GM21390 (cell line): ENCODE results near the gene B3GAT3.
A peak's percentile ranks its signal among the peaks of the same experiment; 100 is the strongest.
"Not testable (repeated sequence)": the region's sequence is repeated elsewhere in the genome, so short reads cannot be mapped to it uniquely, and the experiment has no call there.

Experiments
- ATAC-seq: cut with Tn5 transposase; IDR thresholded peaks from one replicate; pipeline ENCODE4 v1.9.1; 2021; ENCODE audit not compliant: unreplicated experiment

The B3GAT3 gene

GRCh38 chr11:62645946-62646824 lies 24.4 kb upstream of the B3GAT3 start, which contains the start of gene GANAB:
GANAB (minus strand) TSS chr11:62646613; CDS start chr11:62646599, 14 bp downstream.
- ATAC-seq: peak; percentile 88

- no peak for ATAC-seq
These were observed 23.8 kb upstream of the B3GAT3 start for GRCh38 chr11:62645671-62645945.

GRCh38 chr11:62644220-62644619 lies 22.4 kb upstream of the B3GAT3 start:
- no peak for ATAC-seq

GRCh38 chr11:62632492-62632891 lies 10.7 kb upstream of the B3GAT3 start:
- no peak for ATAC-seq

GRCh38 chr11:62627713-62628112 lies 5.9 kb upstream of the B3GAT3 start:
- no peak for ATAC-seq

GRCh38 chr11:62622476-62623089 lies 797 bp upstream of the B3GAT3 start:
- ATAC-seq: no peak

- no peak for ATAC-seq
These were observed 689 bp downstream of the B3GAT3 start for GRCh38 chr11:62621027-62621566.

- not testable (repeated sequence) for ATAC-seq
These were observed 4.8 kb downstream of the B3GAT3 start for GRCh38 chr11:62616957-62617356.

GRCh38 chr11:62615521-62615920 lies 6.3 kb downstream of the B3GAT3 start:
- no peak for ATAC-seq

- ATAC-seq: no peak
These were observed 7.5 kb downstream of the B3GAT3 start for GRCh38 chr11:62614275-62614674.

GRCh38 chr11:62613291-62613778 lies 8.5 kb downstream of the B3GAT3 start:
- ATAC-seq: no peak

- peak; percentile 68 for ATAC-seq
These were observed 9.2 kb downstream of the B3GAT3 start, which contains the start of the genes EML3 and ROM1 for GRCh38 chr11:62612366-62613290. EML3 (minus strand) TSS chr11:62612775; CDS start chr11:62612457, 318 bp downstream. ROM1 (plus strand) TSS chr11:62613257; CDS start chr11:62613282, 25 bp downstream.

GRCh38 chr11:62611705-62612365 lies 10.0 kb downstream of the B3GAT3 start:
- ATAC-seq: peak; percentile 6

GRCh38 chr11:62610814-62611704 lies 10.7 kb downstream of the B3GAT3 start:
- ATAC-seq: no peak

- ATAC-seq: no peak
These were observed 11.4 kb downstream of the B3GAT3 start for GRCh38 chr11:62610403-62610802.

GRCh38 chr11:62608776-62609175 lies 13.0 kb downstream of the B3GAT3 start:
- no peak for ATAC-seq

- no peak for ATAC-seq
These were observed 14.1 kb downstream of the B3GAT3 start for GRCh38 chr11:62607714-62608113.

GRCh38 chr11:62605902-62606301 lies 15.9 kb downstream of the B3GAT3 start:
- no peak for ATAC-seq

- no peak for ATAC-seq
These were observed 16.3 kb downstream of the B3GAT3 start for GRCh38 chr11:62605467-62605866.
